ENCODE results near the gene MMP24OS. TPM values are rescaled to one million over a fixed set of nuclear protein-coding genes. Genes with fewer than 3 reads are reported as not detected.
"Not testable (repeated sequence)": the region's sequence is repeated elsewhere in the genome, so short reads cannot be mapped to it uniquely, and the experiment has no call there.

The MMP24OS gene
- 10 to 100 TPM; 29.3 to 53.2 (median 41.5) TPM for polyA plus RNA-seq (ENCODE audit: insufficient read length in 4 of 4)

DNA sequence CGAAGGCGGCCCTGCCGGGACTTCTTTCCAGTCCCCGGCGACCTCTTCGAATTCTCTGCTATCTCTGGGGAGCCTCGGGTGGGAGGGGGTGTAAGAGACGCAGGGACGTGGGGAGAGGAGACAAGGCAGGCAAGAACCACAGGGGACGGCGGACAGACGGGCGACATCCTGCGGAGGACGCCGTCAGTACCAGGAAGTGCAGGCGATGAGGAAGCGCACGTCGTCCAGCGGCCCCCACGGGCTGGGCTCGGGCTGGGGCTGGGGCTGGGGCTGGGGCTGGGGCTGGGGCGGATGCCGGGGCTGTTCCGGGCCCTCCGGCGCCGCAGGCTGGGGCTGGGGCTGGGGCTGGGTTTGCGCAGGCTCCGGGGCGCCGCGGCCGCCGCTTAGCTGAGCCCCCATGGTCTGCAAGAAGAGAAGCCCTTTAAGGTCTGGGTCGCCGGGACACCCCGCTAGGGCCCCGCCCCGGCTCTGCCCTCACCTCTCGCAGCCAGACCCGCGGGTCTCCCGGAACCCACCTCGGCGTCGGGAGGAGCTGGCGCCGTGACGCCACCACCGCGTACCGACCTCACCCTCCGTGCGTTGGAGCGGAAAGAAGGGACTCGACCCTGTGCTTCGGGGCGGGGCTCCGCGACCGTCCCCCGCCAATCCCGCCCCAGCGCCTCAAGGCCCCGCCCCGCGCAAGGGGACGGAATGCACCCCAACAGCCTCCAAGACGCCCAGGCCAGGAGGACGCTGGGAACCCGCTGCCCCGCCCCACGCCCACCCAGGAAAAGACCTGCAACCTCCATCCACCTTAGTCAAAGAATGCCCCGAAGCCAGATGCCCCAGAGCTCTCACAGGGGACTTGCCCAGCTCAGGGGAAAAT, at the start of gene MMP24OS:
Gene MMP24OS (minus strand): TSS at position 592 of the 865 bp plus-strand sequence. CDS start 193 bp downstream, at position 399.
- peak; percentile 64 to 84 (median 80) for DNase-seq (ENCODE audit: low read depth in 4 of 4, low spot score in 3 of 4)

DNA sequence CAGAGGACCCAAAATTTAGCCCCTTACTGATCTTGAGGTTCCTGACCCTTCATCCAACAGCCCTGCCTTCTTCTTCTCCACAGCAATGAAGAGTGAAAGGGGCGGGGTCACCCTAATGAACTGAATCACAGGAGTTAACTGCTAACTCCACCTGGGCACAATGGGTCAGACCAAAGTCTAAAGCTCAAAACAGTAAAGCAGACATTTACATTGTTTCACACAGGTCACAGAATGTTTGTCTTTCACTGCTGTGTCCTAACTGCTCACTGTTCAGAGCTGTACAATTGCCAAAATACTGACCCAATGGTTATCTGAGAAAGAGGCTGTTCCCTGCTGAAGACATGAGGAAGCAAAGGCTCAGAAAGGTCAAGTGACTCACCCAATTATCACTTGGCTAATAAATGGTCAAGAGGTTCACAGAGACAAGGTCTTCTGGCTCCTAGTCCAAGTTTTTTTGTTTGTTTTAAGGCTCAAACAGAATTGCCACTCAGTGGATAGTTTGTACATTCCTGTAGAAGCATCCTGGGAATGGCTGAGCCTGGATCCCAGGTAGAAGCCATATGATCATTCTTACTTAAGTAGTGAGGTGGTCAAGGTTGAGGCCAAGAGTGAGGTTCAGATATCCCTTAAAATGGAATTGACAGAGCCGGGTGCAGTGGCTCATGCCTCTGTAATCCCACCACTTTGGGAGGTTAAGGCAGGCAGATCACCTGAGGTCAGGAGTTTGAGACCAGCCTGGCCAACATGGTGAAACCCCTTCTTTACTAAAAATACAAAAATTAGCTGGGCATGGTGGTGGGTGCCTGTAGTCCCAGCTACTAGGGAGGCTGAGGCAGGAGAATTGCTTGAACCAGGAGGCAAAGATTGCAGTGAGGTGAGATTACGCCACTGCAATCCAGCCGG, 49.4 kb upstream of the MMP24OS start:
- DNase-seq (ENCODE audit: low read depth in 4 of 4, low spot score in 3 of 4): no peak

DNA sequence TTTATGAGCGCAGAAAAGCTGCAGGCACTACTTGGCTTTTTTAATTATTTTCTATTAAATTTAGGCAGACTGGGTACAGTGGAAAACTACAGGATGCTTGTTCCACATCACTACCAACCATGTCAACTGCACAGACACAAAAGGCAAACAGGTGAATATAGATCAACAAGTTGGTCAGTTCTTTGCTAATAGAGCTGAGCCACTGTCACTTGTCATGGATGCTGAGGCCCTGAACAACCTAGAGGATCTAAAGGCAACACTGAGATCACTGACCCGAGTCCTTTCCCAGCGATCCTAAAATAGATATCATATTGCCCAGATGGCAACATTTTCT, 48.8 kb upstream of the MMP24OS start:
- DNase-seq (ENCODE audit: low read depth in 4 of 4, low spot score in 3 of 4): no peak

DNA sequence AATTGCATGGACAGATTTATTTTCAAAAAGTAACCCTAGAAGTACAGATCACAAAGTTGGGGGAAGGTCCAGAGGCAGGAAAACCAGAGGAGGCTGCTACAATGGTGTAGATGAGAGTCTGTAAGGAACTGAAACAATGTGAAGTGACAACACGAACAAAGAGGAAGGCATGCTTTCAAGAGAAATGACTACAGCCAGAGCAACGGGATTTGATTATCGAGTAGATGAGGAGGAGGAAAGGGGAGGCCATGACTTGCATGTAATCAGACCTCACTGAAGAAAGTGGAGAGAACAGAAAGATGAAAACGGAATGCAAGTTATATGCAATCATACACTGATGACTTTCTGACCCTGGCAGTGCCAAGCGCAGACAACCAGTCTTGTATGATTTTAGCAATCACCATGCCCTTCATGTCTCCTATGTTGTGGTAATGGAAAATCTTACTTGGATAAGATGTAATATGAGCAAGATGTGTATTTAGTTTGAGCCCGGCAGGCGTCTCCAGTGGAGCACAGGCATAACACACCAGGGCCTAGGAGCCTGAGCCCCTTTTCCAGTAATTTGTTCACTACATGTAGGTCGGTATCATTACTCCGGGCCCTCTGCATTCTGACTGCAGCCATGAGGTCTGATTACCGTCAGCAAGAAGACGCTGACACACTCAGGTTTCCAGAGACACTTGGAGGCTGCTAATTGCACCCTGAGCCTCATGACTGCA, 48.3 kb upstream of the MMP24OS start:
- DNase-seq (ENCODE audit: low read depth in 4 of 4, low spot score in 3 of 4): no peak

DNA sequence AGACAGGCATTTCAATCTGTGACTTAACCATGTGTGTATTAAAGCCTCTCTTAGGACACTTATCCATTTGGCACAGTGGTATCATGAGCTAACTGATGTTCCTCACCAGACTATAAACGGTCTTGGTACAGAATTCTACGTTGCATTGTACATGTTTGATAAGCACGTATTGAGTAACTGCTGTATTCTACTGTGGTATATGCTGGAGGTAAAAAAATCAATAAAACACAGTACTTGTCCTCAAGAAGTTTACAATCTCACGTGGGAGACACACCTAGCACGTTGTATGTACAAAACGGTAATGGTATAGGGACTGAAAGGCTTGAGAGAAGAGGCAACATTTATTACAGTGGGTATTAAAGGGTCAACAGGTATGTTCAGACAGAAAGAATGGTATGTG, 47.5 kb upstream of the MMP24OS start:
- no peak for DNase-seq (ENCODE audit: low read depth in 4 of 4, low spot score in 3 of 4)

DNA sequence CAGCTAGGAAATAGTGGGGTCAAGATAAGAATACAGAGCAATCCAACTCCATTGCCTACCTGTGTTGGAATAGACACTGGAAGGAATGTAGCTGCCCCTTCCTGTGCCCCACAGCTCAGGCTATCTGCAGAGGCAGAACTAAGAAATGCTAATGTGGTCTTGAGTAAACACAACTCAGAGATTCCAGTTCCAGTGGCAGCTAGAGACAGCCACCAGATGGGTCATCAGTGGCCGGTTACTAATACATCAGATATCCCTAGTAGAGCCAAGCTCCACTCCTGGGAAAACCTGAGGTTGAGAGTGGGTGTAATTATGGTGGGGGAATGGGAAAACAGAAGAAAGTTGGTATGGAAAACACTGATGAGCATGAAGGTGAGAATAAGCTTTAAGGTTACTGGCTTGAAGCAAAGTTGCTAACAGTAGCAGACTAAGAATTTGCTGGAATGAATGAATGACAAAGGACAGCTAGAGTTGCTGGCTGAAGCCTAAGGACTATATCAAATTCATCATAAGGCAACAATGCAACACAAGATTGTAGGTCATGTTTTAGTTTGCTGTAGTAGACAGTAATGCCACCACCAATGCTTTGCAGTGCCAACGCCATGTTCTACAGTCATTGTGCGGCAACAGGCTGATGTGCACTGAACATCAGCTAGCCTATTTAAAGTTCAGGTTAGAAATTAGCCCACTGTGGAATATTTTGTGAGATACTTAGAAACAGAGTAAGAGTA, 42.6 kb upstream of the MMP24OS start:
- no peak for DNase-seq (ENCODE audit: low read depth in 4 of 4, low spot score in 3 of 4)

DNA sequence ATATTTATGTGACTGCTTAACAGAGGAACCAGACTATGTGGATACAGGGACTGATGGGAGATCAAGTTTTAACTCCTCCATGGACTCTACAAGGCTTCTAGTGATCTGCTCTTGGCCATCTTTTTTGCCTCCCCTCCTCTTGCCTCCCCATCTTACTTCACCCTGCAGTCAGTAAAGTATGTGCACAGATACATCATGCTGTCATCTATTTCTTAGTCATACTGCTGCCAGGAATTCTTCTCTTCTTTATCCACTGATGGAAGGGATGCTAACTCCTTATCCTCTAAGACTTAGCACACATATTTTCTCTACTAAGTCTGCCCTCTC, 41.9 kb upstream of the MMP24OS start:
- no peak for DNase-seq (ENCODE audit: low read depth in 4 of 4, low spot score in 3 of 4)

DNA sequence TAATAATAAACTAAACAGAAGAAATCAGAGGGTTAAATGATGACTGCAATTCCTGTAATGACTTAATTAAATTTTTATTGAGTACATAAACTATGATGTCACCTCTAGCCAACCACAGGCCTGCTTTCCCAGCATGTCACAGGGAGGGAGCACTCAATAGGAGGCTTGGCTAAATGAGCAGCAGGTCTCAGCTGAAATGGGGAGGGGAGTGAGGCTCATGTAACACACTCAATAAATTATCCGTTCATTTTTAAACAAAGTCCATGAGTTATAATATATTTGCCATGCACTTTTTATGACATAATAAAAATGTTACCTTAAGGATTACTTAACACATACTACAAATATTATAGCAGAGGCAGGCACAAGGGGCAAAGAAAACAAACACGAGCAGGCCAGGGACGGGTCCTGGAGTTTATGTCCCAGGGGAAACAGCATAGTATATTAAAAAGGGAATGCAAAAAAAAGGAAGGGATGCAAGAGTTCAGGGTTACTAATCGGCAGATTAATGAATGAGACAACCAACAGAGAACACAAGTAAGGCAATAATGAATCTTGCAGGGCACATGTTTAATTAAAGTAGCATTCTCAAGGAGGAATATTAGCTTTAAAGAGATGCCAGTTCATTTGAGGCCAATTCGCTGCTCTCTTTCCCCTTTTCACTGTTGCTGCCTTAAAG, 41.4 kb upstream of the MMP24OS start:
- no peak for DNase-seq (ENCODE audit: low read depth in 4 of 4, low spot score in 3 of 4)

DNA sequence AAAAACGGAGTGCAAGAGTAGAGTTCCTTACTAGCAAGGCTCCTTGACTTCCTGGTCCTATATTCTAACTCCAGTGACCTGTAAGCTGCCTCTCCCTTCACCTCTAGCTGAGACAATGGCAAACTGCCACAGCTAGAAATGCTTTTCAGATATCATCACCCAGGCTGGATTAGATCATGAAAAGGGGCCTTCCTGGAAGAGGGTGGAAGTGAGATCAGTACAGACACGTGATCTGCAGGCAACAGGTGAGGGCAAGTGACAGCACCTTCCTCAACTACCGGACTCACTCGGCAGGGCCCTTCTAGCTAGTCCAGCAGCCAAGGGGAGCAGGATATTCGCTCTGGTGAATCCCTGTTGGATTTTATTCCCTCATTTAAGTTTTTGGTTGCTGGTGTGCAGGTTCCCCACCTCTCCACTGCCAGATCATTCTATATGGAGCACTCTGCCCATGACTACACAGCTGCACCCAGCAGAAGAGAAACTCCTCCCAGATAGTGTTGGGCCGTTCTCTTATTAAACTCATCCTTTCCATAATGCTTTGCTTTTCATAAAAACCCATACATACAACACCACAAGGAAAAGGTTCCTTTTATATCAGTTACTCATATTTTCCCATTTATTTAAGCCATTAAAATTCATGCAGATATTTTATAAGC, 40.7 kb upstream of the MMP24OS start:
- DNase-seq (ENCODE audit: low read depth in 4 of 4, low spot score in 3 of 4): no peak

DNA sequence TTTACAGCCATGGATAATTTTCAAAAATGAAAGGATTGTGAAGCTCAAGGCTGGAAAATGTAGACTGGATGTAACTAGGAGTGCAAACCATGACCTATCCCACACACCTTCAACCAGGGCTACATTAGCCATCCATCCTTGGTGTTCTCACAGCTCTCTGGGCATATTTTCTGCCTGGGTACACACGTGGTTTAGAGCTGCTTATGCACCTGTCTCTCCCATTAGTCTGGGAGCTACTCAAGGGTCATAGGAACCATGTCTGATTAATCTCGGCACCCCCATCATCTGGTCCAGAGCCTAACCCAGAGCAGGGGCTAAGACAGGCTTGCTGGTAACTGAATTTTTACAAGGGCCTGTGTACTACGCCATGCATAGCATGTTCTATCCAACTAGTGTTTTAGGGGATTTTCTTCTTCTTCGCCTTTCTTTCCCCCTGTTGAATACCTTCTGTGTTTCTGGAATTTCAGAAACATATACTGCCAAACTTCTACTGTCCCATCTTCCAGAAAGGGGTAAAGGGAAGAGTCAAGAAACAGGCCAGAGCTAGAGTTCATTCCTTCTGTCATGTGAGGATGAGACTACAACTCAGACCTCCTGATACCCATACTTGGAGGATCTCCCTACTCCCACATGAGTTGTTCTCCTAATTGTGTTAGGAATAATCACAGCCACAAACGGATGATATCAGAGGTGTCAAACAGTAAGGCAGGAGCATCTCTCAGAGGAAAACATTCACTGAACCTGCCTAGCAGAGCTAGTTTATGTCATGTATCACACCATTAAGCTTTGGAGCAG, 39.7 kb upstream of the MMP24OS start:
- no peak for DNase-seq (ENCODE audit: low read depth in 4 of 4, low spot score in 3 of 4)

DNA sequence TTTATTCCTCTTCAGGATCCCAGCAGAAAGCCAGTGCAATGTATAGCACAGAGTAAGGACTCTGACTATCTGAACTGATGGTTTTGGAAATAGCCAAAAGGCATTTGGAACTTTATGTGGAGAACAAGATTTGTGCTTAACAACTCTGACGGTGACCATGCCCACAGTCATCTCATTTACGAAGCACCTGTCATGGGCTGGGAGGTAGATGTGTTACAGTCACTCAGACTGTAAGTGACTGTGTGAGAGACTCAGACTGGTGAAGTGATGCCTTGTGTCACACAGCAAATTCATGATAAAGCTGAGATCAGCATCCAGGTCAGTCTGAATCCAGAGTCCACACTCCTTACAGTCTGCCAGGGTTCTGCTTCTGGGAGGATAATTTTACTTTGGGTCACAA, 38.2 kb upstream of the MMP24OS start:
- DNase-seq (ENCODE audit: low read depth in 4 of 4, low spot score in 3 of 4): no peak

DNA sequence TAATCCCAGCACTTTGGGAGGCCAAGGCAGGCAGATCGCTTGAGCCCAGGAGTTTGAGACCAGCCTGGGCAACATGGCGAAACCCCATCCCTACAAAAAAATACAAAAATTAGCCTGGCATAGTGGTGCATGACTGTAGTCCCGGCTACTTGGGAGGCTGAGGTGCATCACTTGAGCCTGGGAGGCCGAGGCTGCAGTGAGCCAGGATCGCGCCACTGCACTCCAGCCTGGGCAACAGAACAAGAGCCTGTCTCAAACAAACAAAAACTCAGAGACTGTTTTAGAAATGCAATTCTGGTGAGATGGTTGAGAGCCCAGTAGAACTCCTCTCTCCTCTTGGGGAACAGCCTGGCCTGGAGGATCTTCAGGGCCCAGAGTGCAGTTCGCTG, 37.7 kb upstream of the MMP24OS start:
- not testable (repeated sequence) for DNase-seq (ENCODE audit: low read depth in 4 of 4, low spot score in 3 of 4)

DNA sequence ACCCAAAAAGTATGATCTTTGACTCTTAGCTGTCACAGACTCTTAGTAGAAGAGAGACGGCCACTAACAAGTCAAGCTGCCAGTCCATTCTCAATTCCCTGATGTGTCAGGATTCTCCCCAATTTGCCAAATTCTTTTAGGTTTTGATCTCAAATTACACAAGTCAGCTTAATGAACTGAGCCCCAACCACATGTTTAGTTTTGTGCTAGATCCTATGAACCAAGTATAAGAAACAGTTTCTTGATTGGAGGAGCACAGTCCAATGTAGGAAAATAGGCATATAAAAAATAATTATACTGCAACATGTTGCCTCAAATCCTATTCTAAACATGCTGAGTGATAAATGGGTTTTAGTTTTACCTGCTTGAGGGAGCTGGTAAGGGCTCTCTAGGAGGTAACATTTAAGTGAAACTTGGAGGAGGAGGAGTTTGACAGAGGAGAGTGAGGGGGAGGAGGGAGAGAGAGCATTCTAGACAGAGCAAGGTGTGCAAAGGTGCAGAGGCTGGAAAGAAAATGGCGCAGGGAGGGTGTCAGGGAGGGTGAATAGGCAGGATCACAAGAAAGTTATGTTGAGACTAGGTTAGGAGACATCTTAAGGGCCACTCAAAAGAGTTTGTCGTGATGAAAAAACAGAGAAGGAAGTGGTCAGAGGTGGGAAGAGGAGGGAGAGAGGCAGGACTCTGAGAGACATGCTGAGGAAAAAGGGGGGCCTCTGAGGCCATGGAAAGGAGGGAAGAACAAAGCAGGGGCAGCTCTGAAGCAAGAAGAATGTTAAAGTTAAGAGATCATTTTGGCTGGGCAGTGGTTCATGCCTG, 37.1 kb upstream of the MMP24OS start:
- DNase-seq (ENCODE audit: low read depth in 4 of 4, low spot score in 3 of 4): no peak

DNA sequence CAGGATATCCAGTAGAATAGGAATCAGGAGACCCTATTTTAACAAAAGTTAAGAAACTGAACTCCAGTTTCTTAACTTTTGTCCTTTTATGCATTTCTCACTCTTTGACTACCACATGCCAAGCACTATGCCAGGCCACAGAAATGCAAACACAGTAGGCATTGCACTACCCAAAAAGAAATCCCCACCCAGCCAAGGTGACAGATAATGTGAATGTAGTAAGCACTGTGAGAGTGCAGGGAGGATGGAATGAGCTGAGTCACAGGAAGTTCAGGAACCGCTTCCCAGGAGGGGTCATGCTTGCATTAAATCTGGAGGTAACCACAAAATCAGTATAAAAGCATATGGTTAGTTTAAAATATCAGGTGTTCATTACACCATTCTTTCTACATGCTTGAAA, 34.4 kb upstream of the MMP24OS start:
- no peak for DNase-seq (ENCODE audit: low read depth in 4 of 4, low spot score in 3 of 4)

DNA sequence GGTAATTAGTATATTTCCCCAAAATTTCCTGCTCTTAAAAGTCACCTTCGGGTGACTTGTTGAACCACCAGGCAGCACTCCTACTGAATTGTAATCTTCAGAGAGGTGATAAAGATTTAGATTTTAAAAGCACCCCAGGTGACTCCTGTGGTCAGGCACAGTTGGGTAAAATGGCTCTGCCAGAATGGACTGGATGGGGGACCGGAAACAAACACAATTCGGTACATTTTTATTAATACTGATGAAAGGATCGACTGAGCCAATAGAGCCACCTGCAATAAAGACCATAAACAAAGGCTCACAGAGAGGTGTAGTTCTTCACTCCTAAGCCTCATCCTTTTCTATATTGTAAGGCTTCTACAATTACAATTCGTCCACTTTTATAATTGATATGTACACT, 33.9 kb upstream of the MMP24OS start:
- no peak for DNase-seq (ENCODE audit: low read depth in 4 of 4, low spot score in 3 of 4)

DNA sequence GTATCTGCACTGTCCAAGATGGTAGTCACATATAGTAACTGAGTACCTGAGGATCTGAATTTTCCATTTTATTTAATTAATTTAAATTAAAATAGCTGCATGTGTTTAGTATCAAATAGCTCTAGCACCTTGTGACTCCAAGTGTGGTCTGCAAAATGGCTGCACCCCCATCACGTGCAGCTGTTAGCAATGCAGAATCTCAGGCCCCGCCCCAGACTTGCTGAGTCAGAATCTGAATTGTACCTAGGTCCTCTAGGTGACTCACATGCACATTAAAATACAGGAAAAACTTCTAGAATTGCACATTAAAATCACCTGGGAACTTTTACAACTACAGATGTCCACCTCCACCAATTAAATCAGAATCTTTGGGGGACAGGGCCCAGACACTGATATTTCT, 33.5 kb upstream of the MMP24OS start:
- no peak for DNase-seq (ENCODE audit: low read depth in 4 of 4, low spot score in 3 of 4)

Measured in right renal pelvis (tissue), 4 donors.